ENCODE results near the gene SLC44A3. TPM values are rescaled to one million over a fixed set of nuclear protein-coding genes. Genes with fewer than 3 reads are reported as not detected.

The SLC44A3 gene
- total RNA-seq, 2 experiments from 2014 or later = not detected

GRCh38 chr1:94784190-94784515, 36.0 kb upstream of the SLC44A3 start:
- Mint-ChIP-seq H3K9me3 (no peaks in the 10 kb centered on the region), H3K4me3 (no peak overlapping the region), H3K27ac (no peak overlapping the region), H3K4me1 (ENCODE audit: low read depth) (no peaks in the 10 kb centered on the region), H3K27me3 (peaks cover 2% of the 10 kb centered on the region), H3K36me3 (ENCODE audit: low read depth) (no peaks in the 10 kb centered on the region)
- DNase-seq (no peak), ATAC-seq (no peak)
- CTCF ChIA-PET = no interaction called here
- TF ChIP-seq CTCF (IDR thresholded peaks at IDR 0.05) = no peak
- intact Hi-C loops (cut with micrococcal nuclease) = no loop called here
- POLR2A ChIA-PET = no interaction called here

GRCh38 chr1:94787691-94788090, 32.5 kb upstream of the SLC44A3 start:
- ATAC-seq (no peak), DNase-seq (no peak)
- Mint-ChIP-seq H3K36me3 (ENCODE audit: low read depth) (no peaks in the 10 kb centered on the region), H3K9me3 (no peaks in the 10 kb centered on the region), H3K27ac (no peak overlapping the region), H3K4me1 (ENCODE audit: low read depth) (peaks cover 3% of the 10 kb centered on the region), H3K4me3 (no peak overlapping the region), H3K27me3 (peaks cover 2% of the 10 kb centered on the region)
- CTCF ChIA-PET = no interaction called here
- intact Hi-C loops (cut with micrococcal nuclease) = no loop called here
- POLR2A ChIA-PET = no interaction called here
- TF ChIP-seq CTCF (IDR thresholded peaks at IDR 0.05) = no peak

- no peak overlapping the region for H3K4me3 Mint-ChIP-seq
- H3K27me3 Mint-ChIP-seq = peaks cover 2% of the 10 kb centered on the region
- DNase-seq (no peak), ATAC-seq (no peak)
- peaks cover 3% of the 10 kb centered on the region for H3K4me1 Mint-ChIP-seq (ENCODE audit: low read depth)
- H3K9me3 Mint-ChIP-seq = no peaks in the 10 kb centered on the region
- intact Hi-C loops (cut with micrococcal nuclease) = no loop called here
- H3K27ac Mint-ChIP-seq = no peak overlapping the region
- ChIA-PET POLR2A (no interaction called here), CTCF (interaction anchor here (2.0 kb wide), 1 partner anchor 15 kb away, joined by 13 read pairs; no protein-coding TSS in a partner anchor)
- H3K36me3 Mint-ChIP-seq (ENCODE audit: low read depth) = no peaks in the 10 kb centered on the region
- no peak for TF ChIP-seq CTCF (IDR thresholded peaks at IDR 0.05)
These were observed 29.9 kb upstream of the SLC44A3 start for GRCh38 chr1:94790246-94790645.

GRCh38 chr1:94790670-94791069, 29.5 kb upstream of the SLC44A3 start:
- Mint-ChIP-seq H3K36me3 (ENCODE audit: low read depth) (no peaks in the 10 kb centered on the region), H3K9me3 (no peaks in the 10 kb centered on the region), H3K27me3 (peaks cover 2% of the 10 kb centered on the region), H3K27ac (no peak overlapping the region), H3K4me3 (no peak overlapping the region), H3K4me1 (ENCODE audit: low read depth) (peaks cover 6% of the 10 kb centered on the region)
- intact Hi-C loops (cut with micrococcal nuclease) = no loop called here
- DNase-seq (no peak), ATAC-seq (no peak)
- no peak for TF ChIP-seq CTCF (IDR thresholded peaks at IDR 0.05)
- POLR2A ChIA-PET = no interaction called here
- CTCF ChIA-PET = interaction anchor here (2.0 kb wide), 1 partner anchor 15 kb away, joined by 13 read pairs; no protein-coding TSS in a partner anchor

- Mint-ChIP-seq H3K36me3 (ENCODE audit: low read depth) (no peaks in the 10 kb centered on the region), H3K27me3 (no peaks in the 10 kb centered on the region), H3K27ac (no peak overlapping the region), H3K4me3 (no peak overlapping the region), H3K4me1 (ENCODE audit: low read depth) (peaks cover 6% of the 10 kb centered on the region), H3K9me3 (no peaks in the 10 kb centered on the region)
- DNase-seq (no peak), ATAC-seq (no peak)
- intact Hi-C loops (cut with micrococcal nuclease) = no loop called here
- no peak for TF ChIP-seq CTCF (IDR thresholded peaks at IDR 0.05)
- ChIA-PET POLR2A (no interaction called here), CTCF (no interaction called here)
These were observed 27.5 kb upstream of the SLC44A3 start for GRCh38 chr1:94792473-94793295.

Data from activated CD8-positive, alpha-beta T cell treated with anti-CD3 and anti-CD28 coated beads for 36 hours (primary cell).